ENCODE measurements around the gene CBX2. TPM values are rescaled to one million over a fixed set of nuclear protein-coding genes. Genes with fewer than 3 reads are reported as not detected.

CBX2 gene
- total RNA-seq, 1 experiment from 2014 or later, result 28.3 TPM

DNA sequence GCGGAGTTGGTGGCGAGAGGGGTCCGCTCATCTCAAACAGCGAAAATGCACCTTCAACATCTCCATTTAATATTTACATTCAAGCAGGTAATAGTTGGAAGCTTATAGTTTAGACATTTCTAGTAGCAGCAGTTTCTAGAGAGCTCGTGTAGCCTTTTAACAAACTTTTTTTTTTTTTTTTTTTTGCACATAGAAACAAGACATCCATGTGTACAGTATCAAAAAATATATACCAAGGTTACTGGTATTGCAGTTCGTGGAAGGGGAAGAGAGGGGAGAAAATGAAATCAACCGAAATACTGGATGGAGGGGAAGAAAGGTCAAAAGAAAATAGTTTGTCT is 55.1 kb downstream of the CBX2 start:
- no peak for TF ChIP-seq EZH2 (IDR thresholded peaks at IDR 0.05)
- no peak for TF ChIP-seq RAD21 (IDR thresholded peaks at IDR 0.05; ENCODE audit: low read depth)
- no peak for TF ChIP-seq ZFX (IDR thresholded peaks at IDR 0.05)
- TF ChIP-seq, protein P1, sequence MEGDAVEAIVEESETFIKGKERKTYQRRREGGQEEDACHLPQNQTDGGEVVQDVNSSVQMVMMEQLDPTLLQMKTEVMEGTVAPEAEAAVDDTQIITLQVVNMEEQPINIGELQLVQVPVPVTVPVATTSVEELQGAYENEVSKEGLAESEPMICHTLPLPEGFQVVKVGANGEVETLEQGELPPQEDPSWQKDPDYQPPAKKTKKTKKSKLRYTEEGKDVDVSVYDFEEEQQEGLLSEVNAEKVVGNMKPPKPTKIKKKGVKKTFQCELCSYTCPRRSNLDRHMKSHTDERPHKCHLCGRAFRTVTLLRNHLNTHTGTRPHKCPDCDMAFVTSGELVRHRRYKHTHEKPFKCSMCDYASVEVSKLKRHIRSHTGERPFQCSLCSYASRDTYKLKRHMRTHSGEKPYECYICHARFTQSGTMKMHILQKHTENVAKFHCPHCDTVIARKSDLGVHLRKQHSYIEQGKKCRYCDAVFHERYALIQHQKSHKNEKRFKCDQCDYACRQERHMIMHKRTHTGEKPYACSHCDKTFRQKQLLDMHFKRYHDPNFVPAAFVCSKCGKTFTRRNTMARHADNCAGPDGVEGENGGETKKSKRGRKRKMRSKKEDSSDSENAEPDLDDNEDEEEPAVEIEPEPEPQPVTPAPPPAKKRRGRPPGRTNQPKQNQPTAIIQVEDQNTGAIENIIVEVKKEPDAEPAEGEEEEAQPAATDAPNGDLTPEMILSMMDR (IDR thresholded peaks at IDR 0.05 in 2 of 3, conservative IDR thresholded peaks at IDR 0.05 in 1 of 3; ENCODE audit: borderline replicate concordance in 1 of 3, insufficient read depth in 1 of 3, low read depth in 2 of 3, low read length in 2 of 3), result no peak
- TF ChIP-seq, protein P2, sequence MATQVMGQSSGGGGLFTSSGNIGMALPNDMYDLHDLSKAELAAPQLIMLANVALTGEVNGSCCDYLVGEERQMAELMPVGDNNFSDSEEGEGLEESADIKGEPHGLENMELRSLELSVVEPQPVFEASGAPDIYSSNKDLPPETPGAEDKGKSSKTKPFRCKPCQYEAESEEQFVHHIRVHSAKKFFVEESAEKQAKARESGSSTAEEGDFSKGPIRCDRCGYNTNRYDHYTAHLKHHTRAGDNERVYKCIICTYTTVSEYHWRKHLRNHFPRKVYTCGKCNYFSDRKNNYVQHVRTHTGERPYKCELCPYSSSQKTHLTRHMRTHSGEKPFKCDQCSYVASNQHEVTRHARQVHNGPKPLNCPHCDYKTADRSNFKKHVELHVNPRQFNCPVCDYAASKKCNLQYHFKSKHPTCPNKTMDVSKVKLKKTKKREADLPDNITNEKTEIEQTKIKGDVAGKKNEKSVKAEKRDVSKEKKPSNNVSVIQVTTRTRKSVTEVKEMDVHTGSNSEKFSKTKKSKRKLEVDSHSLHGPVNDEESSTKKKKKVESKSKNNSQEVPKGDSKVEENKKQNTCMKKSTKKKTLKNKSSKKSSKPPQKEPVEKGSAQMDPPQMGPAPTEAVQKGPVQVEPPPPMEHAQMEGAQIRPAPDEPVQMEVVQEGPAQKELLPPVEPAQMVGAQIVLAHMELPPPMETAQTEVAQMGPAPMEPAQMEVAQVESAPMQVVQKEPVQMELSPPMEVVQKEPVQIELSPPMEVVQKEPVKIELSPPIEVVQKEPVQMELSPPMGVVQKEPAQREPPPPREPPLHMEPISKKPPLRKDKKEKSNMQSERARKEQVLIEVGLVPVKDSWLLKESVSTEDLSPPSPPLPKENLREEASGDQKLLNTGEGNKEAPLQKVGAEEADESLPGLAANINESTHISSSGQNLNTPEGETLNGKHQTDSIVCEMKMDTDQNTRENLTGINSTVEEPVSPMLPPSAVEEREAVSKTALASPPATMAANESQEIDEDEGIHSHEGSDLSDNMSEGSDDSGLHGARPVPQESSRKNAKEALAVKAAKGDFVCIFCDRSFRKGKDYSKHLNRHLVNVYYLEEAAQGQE (IDR thresholded peaks at IDR 0.05; ENCODE audit: low read depth), result no peak
- TF ChIP-seq POLR2AphosphoS5 (IDR thresholded peaks at IDR 0.05; ENCODE audit: low read depth, low read length), result no peak
- no peak for TF ChIP-seq FOSL1 (IDR thresholded peaks at IDR 0.05; ENCODE audit: low read depth)
- TF ChIP-seq SRF (IDR thresholded peaks at IDR 0.05; ENCODE audit: low read depth), result no peak
- TF ChIP-seq EGR1 (IDR thresholded peaks at IDR 0.05; ENCODE audit: low read depth), result no peak
- TF ChIP-seq CBX3 (IDR thresholded peaks at IDR 0.05; ENCODE audit: low read depth), result no peak
- TF ChIP-seq YY1 (IDR thresholded peaks at IDR 0.05; ENCODE audit: extremely low read depth, insufficient replicate concordance, low read depth, low read length), result no peak
- TF ChIP-seq ZNF274 (IDR thresholded peaks at IDR 0.05; ENCODE audit: low read depth, low read length), result no peak
- TF ChIP-seq EZH2phosphoT487 (IDR thresholded peaks at IDR 0.05; ENCODE audit: borderline replicate concordance), result no peak
- TF ChIP-seq POLR2A (IDR thresholded peaks at IDR 0.05; ENCODE audit: borderline replicate concordance, extremely low read depth, insufficient read depth, insufficient read length), result no peak
- TF ChIP-seq, protein P3, sequence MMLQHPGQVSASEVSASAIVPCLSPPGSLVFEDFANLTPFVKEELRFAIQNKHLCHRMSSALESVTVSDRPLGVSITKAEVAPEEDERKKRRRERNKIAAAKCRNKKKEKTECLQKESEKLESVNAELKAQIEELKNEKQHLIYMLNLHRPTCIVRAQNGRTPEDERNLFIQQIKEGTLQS (IDR thresholded peaks at IDR 0.05), result no peak
- TF ChIP-seq SIN3A (IDR thresholded peaks at IDR 0.05; ENCODE audit: low read depth), result no peak
- TF ChIP-seq ELF1 (IDR thresholded peaks at IDR 0.05; ENCODE audit: borderline replicate concordance, low read depth), result no peak
- TF ChIP-seq, protein P4, sequence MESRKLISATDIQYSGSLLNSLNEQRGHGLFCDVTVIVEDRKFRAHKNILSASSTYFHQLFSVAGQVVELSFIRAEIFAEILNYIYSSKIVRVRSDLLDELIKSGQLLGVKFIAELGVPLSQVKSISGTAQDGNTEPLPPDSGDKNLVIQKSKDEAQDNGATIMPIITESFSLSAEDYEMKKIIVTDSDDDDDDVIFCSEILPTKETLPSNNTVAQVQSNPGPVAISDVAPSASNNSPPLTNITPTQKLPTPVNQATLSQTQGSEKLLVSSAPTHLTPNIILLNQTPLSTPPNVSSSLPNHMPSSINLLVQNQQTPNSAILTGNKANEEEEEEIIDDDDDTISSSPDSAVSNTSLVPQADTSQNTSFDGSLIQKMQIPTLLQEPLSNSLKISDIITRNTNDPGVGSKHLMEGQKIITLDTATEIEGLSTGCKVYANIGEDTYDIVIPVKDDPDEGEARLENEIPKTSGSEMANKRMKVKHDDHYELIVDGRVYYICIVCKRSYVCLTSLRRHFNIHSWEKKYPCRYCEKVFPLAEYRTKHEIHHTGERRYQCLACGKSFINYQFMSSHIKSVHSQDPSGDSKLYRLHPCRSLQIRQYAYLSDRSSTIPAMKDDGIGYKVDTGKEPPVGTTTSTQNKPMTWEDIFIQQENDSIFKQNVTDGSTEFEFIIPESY (IDR thresholded peaks at IDR 0.05; ENCODE audit: extremely low read depth, insufficient replicate concordance, low read length), result no peak
- TF ChIP-seq, protein P5, sequence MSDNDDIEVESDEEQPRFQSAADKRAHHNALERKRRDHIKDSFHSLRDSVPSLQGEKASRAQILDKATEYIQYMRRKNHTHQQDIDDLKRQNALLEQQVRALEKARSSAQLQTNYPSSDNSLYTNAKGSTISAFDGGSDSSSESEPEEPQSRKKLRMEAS (IDR thresholded peaks at IDR 0.05), result no peak
- TF ChIP-seq CEBPB (IDR thresholded peaks at IDR 0.05; ENCODE audit: low read depth), result no peak
- H3K9me3 ChIP-seq (ENCODE audit: control insufficient read depth in 1 of 2, insufficient read depth in 1 of 2, low read depth in 1 of 2, low read length in 2 of 2), result no peaks in the 10 kb centered on the region
- BruUV-seq (replicated peaks), result no TSS peak
- peaks cover 2% of the 10 kb centered on the region; the same call in 1 of the 2 replicates for H4K20me1 ChIP-seq (ENCODE audit: insufficient read depth)
- H3K27me3 ChIP-seq (ENCODE audit: insufficient read depth, low read length), result no peaks in the 10 kb centered on the region
- DNase-seq (ENCODE audit: low read depth, low spot score) (no peak), ATAC-seq (no peak)
- H3K4me2 ChIP-seq (ENCODE audit: low read length), result peak overlapping the region; percentile 55
- ChIA-PET CTCF (no interaction called here), RAD21 (ENCODE audit: low non-redundant PET in 1 of 2, low total read pairs in 2 of 2, uncharacterized antibody in 2 of 2, unreplicated experiment in 2 of 2) (no interaction called here), POLR2A (no interaction called here)
- H2AFZ ChIP-seq (ENCODE audit: low read depth, low read length, poor library complexity, severe bottlenecking), result no peak overlapping the region
- H3K4me1 ChIP-seq (ENCODE audit: control insufficient read depth in 1 of 2, insufficient read depth in 2 of 2, low read length in 2 of 2), result peaks cover 58 to 73% of the 10 kb centered on the region in 2 experiments
- no peaks in the 10 kb centered on the region for H3K9me2 ChIP-seq (ENCODE audit: insufficient read depth)
- H3K36me3 ChIP-seq (ENCODE audit: control insufficient read depth in 1 of 2, insufficient read depth in 2 of 2, low read length in 2 of 2), result peaks cover 9 to 18% of the 10 kb centered on the region in 2 experiments; a peak in 2 of 4 replicates
- intact Hi-C loops (cut with micrococcal nuclease), result no loop called here
- peaks cover 46% of the 10 kb centered on the region for H3K79me2 ChIP-seq (ENCODE audit: insufficient read depth, low read length)
- no peak overlapping the region for H3K27ac ChIP-seq (ENCODE audit: low read depth, low read length)
- H3K9ac ChIP-seq (ENCODE audit: low read length), result 0 out of 2 replicates have a peak overlapping the region, but pooled peaks have one; percentile 18
- 0 out of 4 replicates have a peak overlapping the region, but pooled peaks of 1 of the 2 experiments have one; percentile 8 for H3K4me3 ChIP-seq (replicated peaks in 1 of 2; ENCODE audit: low read depth in 1 of 2, low read length in 2 of 2)
